NCI-H146 (cell line): Measurements from ENCODE around the gene ASCL5.

ENCODE experiments used
- DNase-seq: peaks from one replicate; lab custom pipeline; 2025; lab: John Stamatoyannopoulos, UW

Gene ASCL5

DNA sequence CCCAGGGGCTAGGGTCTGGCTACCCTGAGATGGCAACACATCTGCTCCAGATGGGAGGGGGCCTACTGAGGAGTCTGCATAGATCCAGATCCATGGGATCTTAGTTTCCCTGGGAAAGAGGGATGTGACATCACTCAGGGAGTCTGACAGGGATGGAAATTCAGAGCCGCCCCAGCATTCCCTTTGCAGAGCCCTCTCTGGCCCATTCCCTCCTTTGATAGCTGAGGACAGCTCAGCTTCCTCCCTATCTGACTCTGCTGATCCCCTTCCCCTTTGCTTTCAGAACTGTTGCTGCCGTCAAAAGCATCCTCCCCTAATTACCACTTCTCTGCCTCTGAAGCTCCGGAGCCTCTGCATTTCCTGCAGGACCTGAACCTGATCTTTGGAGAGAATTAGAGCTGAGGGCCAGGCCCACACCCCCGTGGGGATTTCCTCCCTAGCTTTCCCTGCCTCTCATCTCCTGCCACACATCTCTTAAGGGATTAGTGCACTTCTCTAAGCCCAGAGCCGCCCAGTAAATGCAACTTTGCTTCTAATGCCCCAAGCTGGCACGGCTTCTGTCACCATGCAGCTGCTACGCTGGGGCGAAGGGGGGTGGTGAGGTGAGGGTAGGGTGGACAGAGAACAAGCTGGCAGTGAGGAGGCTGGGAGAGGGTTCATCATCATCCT is 9.5 kb upstream of the ASCL5 start:
- no peak for DNase-seq

DNA sequence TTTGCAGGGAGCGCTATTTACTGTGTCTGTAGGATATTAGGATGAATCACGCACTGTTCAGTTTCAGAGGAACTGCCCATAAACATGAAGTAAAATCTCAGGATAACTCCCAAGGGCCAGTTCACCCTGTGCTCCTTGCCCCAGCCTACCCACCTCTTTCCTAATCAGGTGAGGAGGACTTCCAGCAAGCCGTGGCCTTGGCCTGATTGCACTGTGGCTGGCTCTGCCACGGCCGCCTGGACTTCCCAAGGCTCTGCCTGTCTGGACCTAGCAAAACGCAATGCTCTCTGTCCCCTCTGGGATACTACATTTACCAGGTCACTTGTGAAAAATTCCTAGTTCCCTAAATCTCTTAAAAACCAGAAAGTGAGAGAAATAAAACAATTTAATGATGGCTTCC is 7.4 kb upstream of the ASCL5 start:
- DNase-seq, result no peak

DNA sequence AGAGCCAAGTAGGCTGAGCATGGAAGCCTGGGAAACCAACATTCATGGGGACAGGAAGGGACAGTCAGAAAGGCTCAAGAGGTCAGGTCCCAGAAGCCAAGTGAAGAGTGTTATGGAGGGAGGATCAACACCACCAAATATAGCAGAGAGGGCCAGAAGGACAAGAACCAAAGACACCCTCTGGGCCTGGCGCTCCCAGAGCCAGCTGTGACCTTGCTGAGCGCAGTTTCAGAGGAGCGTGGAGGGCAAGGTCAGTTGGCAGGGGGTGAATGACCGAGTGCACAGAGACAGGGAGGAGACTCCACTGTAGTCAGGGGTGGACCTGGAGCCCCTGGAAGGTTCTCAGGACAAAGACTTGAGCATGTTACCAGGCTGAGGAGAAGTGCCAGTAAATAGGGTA is 4.4 kb upstream of the ASCL5 start:
- no peak for DNase-seq

DNA sequence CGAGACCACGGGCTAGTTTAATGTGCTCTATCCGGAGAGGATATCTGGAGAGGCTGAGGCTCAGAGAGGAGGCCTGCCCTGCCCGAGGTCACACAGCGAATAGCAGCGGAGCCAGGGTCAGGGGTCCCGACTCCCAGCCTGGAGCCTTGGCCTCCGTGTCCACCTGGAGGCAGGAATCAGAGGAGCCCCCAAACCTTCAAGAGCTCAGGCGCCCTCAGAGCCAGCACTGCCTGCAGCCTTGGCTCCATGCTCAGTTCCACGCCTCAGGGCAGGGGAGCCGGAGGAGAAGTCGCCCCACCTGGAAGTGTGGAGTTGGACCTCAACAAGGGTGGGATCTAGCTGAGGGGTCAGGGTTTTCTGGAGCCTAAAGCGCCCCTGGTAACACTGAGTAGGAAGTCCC is 2.0 kb upstream of the ASCL5 start:
- no peak for DNase-seq

DNA sequence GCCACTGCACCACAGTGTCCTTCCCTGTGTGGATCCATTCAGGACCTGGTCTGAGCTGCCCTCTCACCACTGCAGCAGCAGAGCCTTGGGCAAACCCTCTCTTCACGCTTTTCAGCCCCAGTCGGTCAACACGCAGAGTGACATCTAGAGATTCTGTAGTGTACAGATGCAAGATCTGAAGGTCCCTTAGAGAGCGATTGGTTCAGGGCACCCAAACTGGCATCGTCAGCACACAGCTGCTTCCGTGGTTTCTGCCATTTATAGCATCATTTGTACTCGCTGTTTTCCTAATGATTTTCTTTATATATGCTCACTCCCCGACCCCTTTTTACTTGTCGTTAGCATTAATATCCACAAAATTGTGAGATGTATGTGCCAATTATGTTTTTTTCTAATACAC is 1.5 kb upstream of the ASCL5 start:
- DNase-seq, result no peak

DNA sequence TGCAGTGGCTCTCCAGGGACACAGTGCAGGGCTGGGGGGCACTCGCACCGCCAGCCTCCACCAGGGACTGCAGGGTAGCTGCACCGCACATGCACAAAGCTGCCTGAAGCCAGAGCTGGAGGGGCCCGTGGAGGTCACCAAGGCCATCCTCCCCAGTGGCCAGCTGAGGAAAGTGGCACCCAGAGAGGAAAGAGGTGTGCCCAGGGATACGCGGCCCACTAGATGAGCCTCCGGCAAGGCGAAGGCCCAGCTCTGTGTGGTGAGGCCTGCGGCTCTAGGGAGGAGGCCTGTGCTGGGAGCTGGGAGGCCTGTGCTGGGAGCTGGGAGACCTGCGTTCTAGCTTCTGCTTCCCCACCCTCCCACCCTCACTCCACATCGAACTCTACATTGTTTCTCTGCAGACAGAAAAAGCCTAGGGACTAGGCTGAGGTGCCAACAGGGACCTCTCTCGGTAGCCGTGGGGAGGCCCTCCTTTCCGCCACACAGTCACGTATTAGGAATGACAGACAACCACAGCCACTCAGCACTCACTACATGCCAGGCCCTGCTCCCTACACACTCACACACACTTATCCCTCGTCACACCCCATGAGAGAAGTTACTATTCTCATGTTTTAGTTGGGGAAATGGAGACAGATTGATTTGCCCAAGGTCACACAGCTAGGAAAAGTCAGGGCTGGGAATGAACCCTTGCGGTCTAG is 921 bp upstream of the ASCL5 start:
- DNase-seq, result no peak

DNA sequence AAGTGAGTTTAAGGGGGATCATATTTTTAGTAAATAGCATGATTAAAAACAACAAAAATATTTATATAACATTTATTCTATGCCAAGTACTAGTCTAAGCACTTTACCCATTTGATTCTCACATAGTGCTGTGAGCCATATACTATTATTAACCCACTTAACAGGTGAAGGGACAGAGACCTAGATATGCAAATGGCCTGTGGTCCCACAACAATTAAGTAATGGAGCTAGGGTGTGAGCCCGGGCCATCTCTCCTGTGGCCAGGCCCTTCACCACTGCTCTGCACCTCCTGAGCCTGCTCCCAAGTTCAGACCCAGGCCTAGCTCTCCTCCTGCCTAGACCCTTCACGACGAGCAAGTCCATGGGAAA is 537 bp downstream of the ASCL5 start:
- no peak for DNase-seq

DNA sequence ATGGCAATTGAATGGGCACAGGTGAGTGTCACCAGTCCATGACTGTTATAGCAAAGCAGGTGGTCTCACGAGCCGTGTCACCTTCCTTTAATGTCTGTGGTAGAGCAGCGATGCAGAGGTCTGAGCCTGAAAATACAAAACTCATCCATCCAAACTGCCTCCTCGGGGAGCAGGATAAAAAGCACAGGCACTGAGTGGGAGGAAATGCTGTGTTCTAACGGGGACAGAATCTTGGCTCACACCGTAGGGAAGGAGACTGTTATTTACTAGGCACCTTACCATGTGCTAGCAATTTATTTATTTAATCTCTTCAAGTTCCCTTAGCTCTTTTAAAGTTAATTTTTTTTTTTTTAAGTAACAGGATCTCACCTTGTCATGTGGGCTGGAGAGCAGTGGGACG is 1.2 kb downstream of the ASCL5 start:
- DNase-seq, result no peak

DNA sequence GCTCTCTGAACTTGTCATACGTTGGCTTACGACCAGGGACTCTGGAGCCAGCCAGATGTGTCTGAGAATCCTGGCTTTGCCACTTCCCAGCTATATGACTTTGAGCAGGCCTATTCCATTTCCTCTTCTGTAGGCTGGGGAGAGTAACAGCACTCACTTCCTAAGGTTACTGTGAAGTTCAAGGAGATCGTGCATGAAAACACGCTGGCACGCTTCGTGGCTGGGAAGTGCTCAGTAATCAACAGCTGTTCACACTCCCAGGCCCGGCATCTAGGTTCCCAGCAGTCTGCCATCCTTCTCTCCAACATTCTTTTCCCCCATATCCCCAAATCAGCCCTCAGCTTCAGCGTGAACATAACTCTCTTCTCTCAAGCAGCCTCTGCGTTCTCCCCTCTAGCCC is 2.0 kb downstream of the ASCL5 start:
- no peak for DNase-seq

DNA sequence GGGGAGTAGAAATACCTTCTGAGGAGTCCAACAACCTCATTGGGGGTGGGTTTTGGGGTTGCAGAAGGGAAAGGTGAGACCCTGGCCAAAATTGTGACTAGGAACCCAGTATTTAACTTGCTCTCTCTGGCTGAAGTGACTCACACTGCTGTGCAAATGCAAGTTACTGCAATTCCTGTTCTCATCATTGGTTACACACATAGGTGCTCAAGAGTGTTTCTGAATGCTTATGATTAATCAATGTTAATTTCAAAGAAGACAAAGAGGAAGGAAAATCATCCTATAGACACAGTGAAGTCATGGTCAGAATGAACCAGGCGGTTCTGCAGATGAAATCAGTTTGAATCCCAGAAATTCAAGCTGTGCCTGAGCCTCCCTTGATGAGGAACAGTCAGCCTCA is 3.1 kb downstream of the ASCL5 start:
- DNase-seq, result no peak

DNA sequence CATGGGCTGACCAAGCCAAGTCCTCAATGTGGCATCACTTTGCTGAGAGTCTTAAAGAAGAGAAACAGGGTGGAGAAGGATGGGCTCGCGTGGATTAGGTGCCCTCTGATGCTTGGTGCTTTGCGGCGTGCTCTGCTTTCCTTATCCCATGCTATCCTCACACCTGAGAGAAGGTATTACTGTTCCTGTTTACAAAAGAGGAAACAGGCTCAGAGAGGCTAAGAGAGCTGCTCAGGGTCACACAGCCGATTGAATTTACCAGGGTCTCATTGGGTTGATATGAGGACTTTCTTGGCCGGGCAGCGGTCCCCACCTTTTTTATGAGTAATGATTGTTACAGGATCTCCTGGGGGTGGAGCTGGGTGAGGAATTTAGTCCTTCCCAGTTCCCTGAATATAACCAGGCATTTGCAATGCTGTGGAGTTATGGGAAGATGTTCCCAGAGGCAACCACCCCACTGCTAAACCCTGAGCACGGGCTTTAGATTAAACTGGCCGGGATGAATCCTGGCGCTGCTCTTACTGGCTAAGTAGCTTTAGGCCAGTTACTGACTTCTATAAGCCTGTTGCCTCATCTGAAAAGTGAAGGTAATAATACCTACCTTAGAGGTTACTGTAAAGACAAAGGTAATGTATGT is 4.5 kb downstream of the ASCL5 start:
- no peak for DNase-seq

DNA sequence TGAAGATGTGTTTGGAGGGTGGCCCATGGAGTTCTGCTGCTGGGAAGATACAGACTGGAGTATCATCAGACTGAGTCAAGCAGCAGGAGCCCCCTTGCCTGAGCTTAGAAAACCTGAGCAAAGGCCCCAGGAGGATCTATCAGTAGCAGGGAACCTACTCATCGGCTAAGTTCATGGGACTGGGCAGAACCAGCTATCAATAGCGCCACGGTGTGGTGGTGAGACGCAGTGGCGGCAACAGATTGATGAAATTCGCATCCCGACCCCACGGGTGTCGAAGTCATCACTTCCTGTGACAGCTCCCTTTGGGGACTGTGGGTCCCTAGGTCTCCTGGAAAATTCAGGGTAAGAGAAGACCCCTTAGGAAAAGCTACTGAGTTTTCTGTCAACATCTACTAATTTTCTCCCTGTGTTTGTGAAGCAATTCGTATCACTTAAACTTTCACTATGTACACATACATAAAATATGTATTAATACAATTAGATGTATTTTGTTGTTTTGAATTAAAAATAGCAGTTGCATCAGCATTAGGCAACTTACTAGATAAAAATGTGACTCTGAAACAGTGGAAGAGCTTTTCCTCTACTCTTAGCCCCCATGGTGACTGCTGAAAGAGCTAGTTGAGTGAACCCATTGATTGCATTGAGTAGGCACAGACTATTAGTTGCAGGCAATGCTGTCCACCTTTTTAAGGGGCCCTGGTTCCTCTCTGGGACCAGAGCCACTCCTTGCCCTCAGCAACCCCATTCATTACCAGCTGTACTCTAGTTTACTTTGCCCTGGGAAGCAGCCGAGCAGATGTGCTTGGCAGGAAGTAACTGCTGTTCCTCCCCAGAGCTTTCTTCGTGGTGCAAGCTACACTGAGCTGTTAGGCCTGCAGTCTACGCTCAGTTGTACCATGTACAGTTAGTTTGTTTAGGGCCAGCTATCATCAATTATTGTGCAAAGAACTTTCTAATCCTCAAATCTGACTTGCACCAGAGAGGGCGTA is 7.5 kb downstream of the ASCL5 start:
- peak; percentile 9 for DNase-seq

DNA sequence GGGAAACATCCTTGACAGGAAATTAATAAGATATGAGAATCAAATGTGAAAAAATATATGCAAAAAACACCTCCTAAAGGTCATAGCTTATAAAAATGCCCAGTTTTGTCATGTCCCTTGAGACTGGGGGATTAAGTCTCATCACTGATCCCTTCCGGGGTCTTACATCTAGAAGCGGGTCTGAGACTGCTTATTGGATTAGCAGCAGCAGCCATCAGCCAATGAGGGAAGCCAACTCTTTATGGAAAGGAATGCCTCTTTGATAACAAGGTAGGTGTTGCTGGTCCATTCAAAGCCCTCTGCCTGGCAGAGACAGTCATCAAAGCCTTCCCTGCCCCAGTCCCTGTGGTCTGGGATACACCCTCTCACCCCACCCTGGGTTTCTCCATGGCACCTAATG is 10.9 kb downstream of the ASCL5 start:
- no peak for DNase-seq

DNA sequence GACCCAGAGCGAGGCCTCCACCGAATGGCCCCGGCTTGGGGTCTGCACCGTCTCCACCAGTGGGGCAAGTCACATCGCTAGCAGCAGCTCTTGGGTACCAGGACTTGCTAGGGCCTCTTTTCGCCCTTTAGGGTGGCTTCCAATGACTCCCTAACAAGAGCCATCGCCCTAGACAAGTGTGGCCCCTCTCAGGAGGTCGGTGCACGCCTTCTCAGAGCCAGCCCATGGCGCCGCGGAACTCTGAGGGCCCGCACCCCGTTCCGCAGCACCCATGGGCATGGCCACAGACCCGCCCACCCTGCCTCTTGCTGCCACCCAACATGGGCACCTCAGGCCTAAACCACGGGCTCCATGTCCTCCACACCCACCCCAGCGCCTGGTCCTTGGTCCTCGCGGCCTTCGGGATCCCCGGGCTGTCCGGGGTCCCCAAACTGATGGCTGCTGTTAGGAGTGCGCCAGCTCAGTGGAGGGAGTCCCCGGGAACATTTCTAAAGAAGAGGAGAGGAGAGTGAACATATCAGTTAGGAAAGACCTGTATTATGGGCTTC is 11.5 kb downstream of the ASCL5 start:
- no peak for DNase-seq

DNA sequence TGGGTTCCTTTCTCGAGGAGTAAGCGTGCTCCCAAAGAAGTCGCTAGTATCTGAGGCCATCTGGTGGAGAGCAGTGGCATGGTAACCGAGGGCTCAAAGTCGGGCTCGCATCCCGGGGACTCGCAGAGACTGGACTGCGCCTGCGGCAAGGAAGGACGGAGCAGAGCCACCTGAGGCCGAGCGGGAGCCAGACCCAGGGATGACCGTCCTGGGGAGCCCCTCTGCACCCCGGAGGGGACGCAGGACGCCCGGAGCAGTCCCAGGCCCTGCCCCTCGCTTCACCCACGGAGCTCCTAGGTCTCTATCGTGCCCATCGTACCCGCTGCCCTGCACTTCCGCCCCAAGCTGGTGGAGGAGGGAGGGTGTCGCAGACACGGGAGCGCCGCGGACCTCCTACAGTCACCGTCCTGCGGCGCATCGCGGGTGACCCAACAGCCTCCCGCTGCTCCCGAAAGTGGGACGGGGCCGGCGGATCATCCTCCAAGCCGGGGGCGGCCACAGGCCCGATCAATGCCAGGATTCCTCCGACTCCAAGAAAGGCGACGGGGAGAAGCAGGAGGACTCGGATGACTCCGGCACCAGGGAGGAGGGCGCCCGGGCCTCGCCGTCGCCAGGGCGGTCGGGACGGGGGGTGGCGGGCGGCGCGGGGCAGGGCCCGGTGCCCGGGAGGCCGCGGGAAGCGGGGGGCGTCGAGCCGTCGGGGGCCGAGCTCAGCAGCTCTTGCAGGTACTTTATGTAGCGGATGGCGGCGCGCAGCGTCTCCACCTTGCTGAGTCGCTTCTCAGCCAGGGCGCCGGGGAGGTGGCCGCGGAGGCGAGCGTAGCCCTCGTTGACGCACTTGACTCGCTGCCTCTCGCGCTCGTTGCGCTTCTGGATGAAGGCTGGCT is 12.5 kb downstream of the ASCL5 start:
- DNase-seq, result peak; percentile 94

DNA sequence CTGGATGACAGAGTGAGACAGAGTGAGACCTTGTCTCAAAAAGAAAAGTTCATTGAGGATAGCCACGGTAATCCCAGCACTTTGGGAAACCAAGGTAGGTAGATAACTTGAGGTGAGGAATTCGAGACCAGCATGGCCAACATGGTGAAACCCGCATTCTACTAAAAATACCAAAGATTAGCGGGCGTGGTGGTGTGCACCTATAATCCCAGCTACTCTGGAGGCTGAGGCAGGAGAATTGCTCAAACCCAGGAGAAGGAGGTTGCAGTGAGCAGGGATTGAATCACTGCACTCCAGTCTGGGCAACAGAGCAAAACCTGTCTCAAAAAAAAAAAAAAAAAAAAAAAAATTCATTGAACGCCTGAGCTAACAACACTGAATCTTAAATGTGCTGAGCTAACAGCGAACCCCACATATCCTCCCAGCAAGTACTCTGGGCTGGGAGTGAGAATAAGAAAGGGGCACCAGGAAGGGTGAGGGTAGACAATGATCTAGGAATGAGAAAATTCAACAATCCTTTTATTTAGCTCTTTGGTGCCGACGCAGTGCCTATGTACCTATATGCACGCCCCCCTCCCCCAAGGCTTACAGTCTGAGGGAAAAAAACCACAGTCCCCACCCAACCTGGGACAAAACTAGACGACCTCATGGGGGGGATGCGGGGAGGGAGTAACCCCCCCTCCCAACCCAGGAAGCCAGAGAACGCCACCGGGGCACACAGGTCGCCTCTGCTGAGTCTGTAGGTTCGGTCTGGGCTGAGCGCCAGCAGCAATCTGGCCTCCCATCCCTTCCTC is 13.3 kb downstream of the ASCL5 start:
- DNase-seq, result no peak

DNA sequence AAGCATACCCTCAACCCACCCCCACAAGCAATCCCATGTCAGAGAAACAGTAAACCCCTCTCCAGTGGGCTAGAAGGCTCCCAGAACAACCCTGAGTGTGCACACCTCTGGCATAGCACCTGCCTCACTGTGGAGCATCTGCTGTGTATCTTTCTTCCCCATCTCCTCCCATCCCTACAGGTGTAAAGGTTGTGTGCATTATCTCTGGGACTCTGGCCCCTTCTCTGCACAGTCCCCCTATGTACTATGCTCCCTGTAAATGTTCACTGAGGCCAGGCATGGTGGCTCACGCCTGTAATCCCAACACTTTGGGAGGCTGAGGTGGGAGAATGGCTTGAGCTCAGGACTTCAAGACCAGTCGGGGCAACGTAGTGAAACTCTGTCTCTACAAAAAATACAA is 14.1 kb downstream of the ASCL5 start:
- no peak for DNase-seq

DNA sequence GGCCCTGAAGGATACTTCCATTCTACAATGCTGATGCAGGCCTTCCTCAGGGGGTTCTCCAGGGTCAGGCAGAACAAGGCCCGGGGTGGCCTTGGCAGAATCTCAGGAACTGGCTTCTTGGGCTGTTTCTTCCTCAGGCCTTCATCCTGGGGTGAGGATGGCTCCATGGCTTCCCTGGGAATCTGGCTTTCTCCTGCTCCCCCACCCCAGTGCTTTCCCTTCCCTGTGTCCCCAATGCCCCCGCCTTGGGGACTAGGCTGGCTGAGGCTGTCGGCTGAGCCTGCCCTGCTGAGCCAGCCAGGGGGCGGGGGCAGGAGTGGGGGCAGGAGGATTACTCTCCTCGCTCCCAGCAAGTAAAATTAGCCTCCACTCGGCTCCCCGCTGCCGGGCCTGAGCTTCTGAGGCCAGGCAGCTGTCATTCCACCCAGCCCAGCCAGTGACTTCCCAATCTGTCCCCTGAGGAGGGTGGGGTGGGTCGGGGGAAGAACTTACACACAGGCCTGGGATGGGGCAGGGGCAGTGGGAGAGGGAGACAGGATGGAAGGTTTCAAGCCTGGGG is 14.7 kb downstream of the ASCL5 start, which contains the start of gene CACNA1S:
CACNA1S (minus strand) TSS at position 254 of the 559 bp plus-strand sequence; CDS start at position 167, 87 bp downstream.
- no peak for DNase-seq

DNA sequence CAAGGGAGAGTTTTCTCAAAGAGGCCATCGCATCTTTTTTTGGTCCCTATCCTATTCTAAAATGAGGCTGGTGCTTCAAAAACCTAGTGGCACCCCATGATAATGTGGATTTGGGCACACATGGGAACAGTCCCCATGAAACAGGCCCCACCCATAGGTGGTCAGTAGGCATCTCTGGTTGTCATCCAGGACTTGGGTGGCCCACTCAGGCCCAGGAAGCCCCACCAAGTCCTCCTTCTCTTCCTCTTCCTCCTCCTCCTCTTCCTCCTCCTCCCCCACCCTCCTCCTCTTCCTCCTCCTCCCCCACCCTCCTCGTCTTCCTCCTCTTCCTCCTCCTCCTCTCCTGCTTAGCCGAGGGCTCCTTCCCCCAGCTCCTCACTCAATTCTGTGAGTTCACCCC is 15.3 kb downstream of the ASCL5 start:
- DNase-seq, result no peak

DNA sequence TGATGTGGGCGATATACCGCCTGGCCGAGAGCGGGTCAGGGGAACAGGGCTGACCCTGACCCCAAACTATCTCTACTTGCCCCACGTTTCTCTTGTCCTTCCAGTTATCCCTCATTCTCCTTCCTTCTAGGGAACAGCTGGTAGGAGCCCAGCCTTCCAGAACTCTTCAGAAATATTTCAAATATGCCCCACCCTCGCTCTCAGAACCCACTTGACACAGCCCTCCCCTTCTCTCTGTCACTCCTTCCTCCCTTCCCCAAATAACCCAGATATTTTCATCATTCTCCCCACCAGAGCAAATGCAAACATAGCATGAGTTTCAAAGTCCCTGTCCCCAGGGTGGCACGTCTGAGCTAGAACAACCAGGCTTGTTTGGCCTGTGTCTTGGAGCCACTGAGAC is 15.8 kb downstream of the ASCL5 start:
- no peak for DNase-seq
